ENCODE results near the gene PPM1N.

The PPM1N gene

GRCh38 chr19:45492627-45493470, 5.4 kb upstream of the PPM1N start:
- DNase-seq, result no peak

GRCh38 chr19:45494261-45494916, 3.9 kb upstream of the PPM1N start:
- no peak for DNase-seq

- no peak for DNase-seq
Observed at GRCh38 chr19:45495178-45495577, 3.1 kb upstream of the PPM1N start.

- DNase-seq, result peak; percentile 61
Observed at GRCh38 chr19:45496349-45496953, 1.8 kb upstream of the PPM1N start.

- no peak for DNase-seq
Observed at GRCh38 chr19:45497791-45498190, 452 bp upstream of the PPM1N start.

- peak; percentile 72 for DNase-seq
Observed at GRCh38 chr19:45499196-45500180, 1.2 kb downstream of the PPM1N start.

GRCh38 chr19:45500918-45501729, 2.9 kb downstream of the PPM1N start:
- no peak for DNase-seq

- DNase-seq, result no peak
Observed at GRCh38 chr19:45501730-45502014, 3.4 kb downstream of the PPM1N start.

- DNase-seq, result no peak
Observed at GRCh38 chr19:45502111-45502510, 3.9 kb downstream of the PPM1N start.

- DNase-seq, result no peak
Observed at GRCh38 chr19:45503909-45504308, 5.7 kb downstream of the PPM1N start.

GRCh38 chr19:45505151-45505995, 7.1 kb downstream of the PPM1N start:
- DNase-seq, result no peak

GRCh38 chr19:45505996-45506245, 7.7 kb downstream of the PPM1N start:
- DNase-seq, result no peak

GRCh38 chr19:45506246-45506988, 8.2 kb downstream of the PPM1N start:
- DNase-seq, result peak; percentile 100

GRCh38 chr19:45506989-45507871, 9.0 kb downstream of the PPM1N start, which contains the start of gene VASP:
TSS of gene VASP (plus strand) at chr19:45507479. CDS start at chr19:45507772, 293 bp downstream.
- peak; percentile 90 for DNase-seq

- no peak for DNase-seq
Observed at GRCh38 chr19:45507872-45508416, 9.7 kb downstream of the PPM1N start.

- DNase-seq, result peak; percentile 65
Observed at GRCh38 chr19:45508417-45508860, 10.2 kb downstream of the PPM1N start.

GRCh38 chr19:45508861-45509691, 10.8 kb downstream of the PPM1N start:
- DNase-seq, result peak; percentile 50

- no peak for DNase-seq
Observed at GRCh38 chr19:45509692-45510015, 11.4 kb downstream of the PPM1N start.

All from CD4-positive, alpha-beta T cell treated with Interleukin-17A for 4 hours (primary cell).